HG03103 (cell line): ENCODE data around the gene DBX2.
"Not testable (repeated sequence)": the region's sequence is repeated elsewhere in the genome, so short reads cannot be mapped to it uniquely, and the experiment has no call there.

Experiments used
- ATAC-seq: cut with Tn5 transposase; IDR thresholded peaks from one replicate; pipeline ENCODE4 v1.9.1; 2021; ENCODE audit warnings: low read depth; ENCODE audit not compliant: unreplicated experiment

DBX2 gene

GRCh38 chr12:45012749-45013148, 38.1 kb downstream of the DBX2 start:
- ATAC-seq: no peak

GRCh38 chr12:45010059-45010458, 40.8 kb downstream of the DBX2 start:
- ATAC-seq: no peak

GRCh38 chr12:45008211-45008610, 42.7 kb downstream of the DBX2 start:
- no peak for ATAC-seq

GRCh38 chr12:44999355-44999754, 51.5 kb downstream of the DBX2 start:
- ATAC-seq: no peak

- no peak for ATAC-seq
Measured at GRCh38 chr12:44993161-44993560, 57.7 kb downstream of the DBX2 start.

- not testable (repeated sequence) for ATAC-seq
Measured at GRCh38 chr12:44984863-44985262, 66.0 kb downstream of the DBX2 start.

- ATAC-seq: no peak
Measured at GRCh38 chr12:44979918-44980317, 71.0 kb downstream of the DBX2 start.

- ATAC-seq: no peak
Measured at GRCh38 chr12:44976246-44976645, 74.7 kb downstream of the DBX2 start.

- no peak for ATAC-seq
Measured at GRCh38 chr12:44972746-44973421, 78.0 kb downstream of the DBX2 start.

- no peak for ATAC-seq
Measured at GRCh38 chr12:44968965-44969364, 81.9 kb downstream of the DBX2 start.
